Measurements from ENCODE around the gene SQOR. TPM values are rescaled to one million over a fixed set of nuclear protein-coding genes. Genes with fewer than 3 reads are reported as not detected.

SQOR gene
- total RNA-seq (2022; extraction: Qiagen RNA extraction; ENCODE audit: low read depth): 70.0 to 86.5 TPM (median 76.1 TPM) in 5 replicates

DNA sequence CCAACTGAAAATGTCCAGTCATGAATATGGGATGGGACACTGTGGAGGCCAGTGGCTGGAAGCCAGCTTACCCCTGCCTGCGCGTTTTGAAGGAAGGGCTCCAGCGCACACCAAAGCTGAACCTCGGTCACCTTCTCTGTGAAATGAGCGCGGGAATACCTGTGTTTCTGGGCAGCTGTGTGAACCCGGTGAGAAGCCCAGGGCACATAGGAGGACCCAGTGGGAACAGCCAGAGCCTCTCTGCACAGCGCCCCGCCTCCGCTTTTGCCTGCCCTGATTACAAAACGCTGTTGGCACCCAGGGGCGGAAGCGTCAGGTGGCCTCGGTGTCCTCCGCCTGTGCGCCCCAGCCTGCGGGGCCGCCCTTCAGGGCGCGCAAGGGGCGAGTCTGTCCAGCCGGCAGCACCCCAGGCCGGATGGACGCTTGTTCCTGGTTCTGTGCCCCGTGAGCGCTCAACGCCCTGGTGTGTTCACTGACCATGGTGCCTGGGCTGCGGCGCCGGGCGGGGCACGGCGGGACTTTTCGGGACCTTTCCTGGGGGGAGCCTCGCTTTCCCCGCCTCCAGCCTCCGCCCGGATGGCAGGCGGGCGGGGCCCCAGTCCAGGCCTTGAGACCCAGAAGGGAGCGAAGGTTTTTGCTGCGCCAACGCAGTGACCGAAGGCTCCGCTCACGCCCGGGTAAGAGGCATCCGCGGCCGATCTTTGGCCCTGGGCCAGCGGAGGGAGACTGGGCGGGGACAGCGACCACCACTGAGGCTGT is at the start of gene SQOR:
SQOR (plus strand) TSS at position 598 of the 759 bp plus-strand sequence. CDS start 23,895 bp downstream, outside the sequence.

DNA sequence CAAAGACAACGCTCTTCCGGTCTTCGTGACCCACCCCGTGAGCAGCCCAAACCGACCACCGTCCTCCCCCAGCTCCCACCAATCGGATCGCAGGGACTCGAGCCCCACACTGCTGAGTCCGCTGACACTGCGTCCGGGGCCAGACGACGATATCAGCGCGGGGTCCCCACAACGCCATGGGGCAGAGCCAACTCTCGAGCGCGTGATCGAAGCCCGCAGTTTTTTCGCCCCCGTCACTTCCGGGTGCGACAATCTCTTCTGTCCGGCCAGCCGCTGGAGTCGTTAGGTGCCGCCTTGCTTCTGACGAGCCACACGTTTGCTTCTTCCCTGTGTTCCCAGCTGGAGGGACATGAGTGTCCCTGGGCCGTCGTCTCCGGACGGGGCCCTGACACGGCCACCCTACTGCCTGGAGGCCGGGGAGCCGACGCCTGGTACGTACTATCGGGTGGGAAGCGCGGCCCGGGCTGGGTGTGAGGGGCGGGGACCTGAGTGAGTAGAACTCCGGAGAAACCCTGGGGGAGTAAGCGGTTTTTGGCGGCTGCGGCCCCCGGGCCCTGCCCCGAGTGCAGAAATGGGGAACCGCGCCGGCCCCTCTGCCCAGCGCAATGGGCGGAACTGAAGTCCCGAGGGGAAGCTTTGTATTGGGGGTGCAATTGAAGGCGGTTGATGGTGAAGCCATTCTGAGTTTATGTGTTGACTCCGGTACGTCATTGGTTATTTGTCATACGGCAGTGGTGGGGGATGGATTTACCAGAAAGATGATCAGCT is 47.5 kb upstream of the SQOR start, which contains the start of gene BLOC1S6:
BLOC1S6 (plus strand) TSS at position 285 of the 768 bp plus-strand sequence; CDS start at position 350, 65 bp downstream.

Other genes starting within 250 kb of the SQOR start
- gene SLC30A4, start 112.3 kb upstream of the SQOR start, total RNA-seq (2022; extraction: Qiagen RNA extraction; ENCODE audit: low read depth): 1.1 to 1.8 TPM (median 1.7 TPM) in 5 replicates
- gene BLOC1S6, start 47.6 kb upstream of the SQOR start, total RNA-seq (2022; extraction: Qiagen RNA extraction; ENCODE audit: low read depth): 12.5 to 25.9 TPM (median 20.4 TPM) in 5 replicates